Measurements from ENCODE around the gene ANKRD55. TPM values are rescaled to one million over a fixed set of nuclear protein-coding genes. Genes with fewer than 3 reads are reported as not detected.

ANKRD55 gene
- total and polyA plus RNA-seq, 2 donors (not counting 1 experiment from before 2014, with no cell fraction given), result not detected

DNA sequence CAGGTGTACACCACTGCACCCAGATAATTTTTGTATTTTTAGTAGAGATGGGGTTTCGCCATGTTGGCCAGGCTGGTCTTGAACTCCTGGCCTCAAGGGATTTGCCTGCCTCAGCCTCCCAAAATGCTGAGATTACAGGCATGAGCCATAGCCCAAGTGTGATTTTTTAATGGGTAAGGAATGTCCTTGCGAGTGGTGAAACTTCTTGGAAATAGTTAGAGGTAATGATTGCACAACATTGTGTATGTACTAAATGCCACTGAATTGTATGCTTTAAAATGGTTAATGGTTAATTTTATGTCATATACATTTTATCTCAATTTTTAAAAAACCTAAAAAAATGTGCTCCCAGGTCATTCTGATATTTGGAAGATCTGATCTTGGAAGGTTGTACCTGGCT lies 178.5 kb downstream of the ANKRD55 start:
- Histone ChIP-seq H3K27ac (ENCODE audit: insufficient read depth, low read length) (no peak overlapping the region), H4K20me1 (ENCODE audit: control insufficient read depth, extremely low read depth, insufficient read depth, low read length) (no peaks in the 10 kb centered on the region), H3K79me2 (ENCODE audit: control insufficient read depth, insufficient read depth, low read length) (no peaks in the 10 kb centered on the region), H3K27me3 (ENCODE audit: control insufficient read depth, insufficient read depth, low read length) (no peaks in the 10 kb centered on the region), H3K4me2 (ENCODE audit: extremely low read depth, insufficient read depth, low read length) (no peak overlapping the region), H2AFZ (ENCODE audit: low read length) (no peak overlapping the region), H3K4me1 (ENCODE audit: control insufficient read depth, extremely low read depth, insufficient read depth, low read length) (peaks cover 2% of the 10 kb centered on the region), H3K4me3 (replicated peaks in 1 of 4; ENCODE audit: control extremely low read depth in 1 of 4, insufficient read depth in 1 of 4, low read depth in 3 of 4, low read length in 4 of 4) (no peak overlapping the region), H3K36me3 (ENCODE audit: control insufficient read depth, insufficient read depth, low read length) (no peaks in the 10 kb centered on the region), H3K9me3 (ENCODE audit: control insufficient read depth, insufficient read depth, low read depth, low read length) (no peaks in the 10 kb centered on the region), H3K9ac (ENCODE audit: insufficient read depth, low read length) (no peak overlapping the region)
- DNase-seq (ENCODE audit: low read depth in 2 of 2), result peak in 1 of 2 donors; percentile 81
- TF ChIP-seq EZH2 (IDR thresholded peaks at IDR 0.05; ENCODE audit: low read length, missing control alignments), result no peak
- TF ChIP-seq, protein P1, sequence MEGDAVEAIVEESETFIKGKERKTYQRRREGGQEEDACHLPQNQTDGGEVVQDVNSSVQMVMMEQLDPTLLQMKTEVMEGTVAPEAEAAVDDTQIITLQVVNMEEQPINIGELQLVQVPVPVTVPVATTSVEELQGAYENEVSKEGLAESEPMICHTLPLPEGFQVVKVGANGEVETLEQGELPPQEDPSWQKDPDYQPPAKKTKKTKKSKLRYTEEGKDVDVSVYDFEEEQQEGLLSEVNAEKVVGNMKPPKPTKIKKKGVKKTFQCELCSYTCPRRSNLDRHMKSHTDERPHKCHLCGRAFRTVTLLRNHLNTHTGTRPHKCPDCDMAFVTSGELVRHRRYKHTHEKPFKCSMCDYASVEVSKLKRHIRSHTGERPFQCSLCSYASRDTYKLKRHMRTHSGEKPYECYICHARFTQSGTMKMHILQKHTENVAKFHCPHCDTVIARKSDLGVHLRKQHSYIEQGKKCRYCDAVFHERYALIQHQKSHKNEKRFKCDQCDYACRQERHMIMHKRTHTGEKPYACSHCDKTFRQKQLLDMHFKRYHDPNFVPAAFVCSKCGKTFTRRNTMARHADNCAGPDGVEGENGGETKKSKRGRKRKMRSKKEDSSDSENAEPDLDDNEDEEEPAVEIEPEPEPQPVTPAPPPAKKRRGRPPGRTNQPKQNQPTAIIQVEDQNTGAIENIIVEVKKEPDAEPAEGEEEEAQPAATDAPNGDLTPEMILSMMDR (conservative IDR thresholded peaks at IDR 0.05 in 1 of 2, IDR thresholded peaks at IDR 0.05 in 1 of 2; ENCODE audit: low read depth in 1 of 2, low read length in 2 of 2), result no peak

DNA sequence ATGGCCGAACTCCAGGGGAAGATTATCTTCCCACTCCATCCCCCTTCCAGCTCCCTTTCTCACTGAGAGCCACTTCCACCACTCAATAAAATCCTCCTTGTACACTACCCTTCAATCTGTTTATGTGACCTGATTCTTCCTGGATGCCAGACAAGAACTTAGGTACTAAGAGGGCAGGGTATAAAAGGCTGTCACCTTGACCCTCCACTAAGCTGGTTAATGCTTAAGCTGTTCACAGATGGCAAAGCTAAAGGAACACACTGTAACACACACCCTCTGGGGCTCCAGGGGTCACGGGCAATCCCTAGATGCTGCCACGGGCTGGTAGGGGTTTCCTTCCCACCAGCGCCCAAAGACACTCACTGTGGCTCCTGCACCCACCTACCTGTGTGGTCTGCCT lies 179.8 kb downstream of the ANKRD55 start:
- no peak overlapping the region for H3K4me2 ChIP-seq (ENCODE audit: extremely low read depth, insufficient read depth, low read length)
- H3K9ac ChIP-seq (ENCODE audit: insufficient read depth, low read length), result no peak overlapping the region
- DNase-seq (ENCODE audit: low read depth in 2 of 2), result no peak
- H4K20me1 ChIP-seq (ENCODE audit: control insufficient read depth, extremely low read depth, insufficient read depth, low read length), result no peaks in the 10 kb centered on the region
- no peaks in the 10 kb centered on the region for H3K27me3 ChIP-seq (ENCODE audit: control insufficient read depth, insufficient read depth, low read length)
- H3K79me2 ChIP-seq (ENCODE audit: control insufficient read depth, insufficient read depth, low read length), result no peaks in the 10 kb centered on the region
- H3K4me1 ChIP-seq (ENCODE audit: control insufficient read depth, extremely low read depth, insufficient read depth, low read length), result peaks cover 2% of the 10 kb centered on the region
- no peak overlapping the region for H3K27ac ChIP-seq (ENCODE audit: insufficient read depth, low read length)
- no peaks in the 10 kb centered on the region for H3K9me3 ChIP-seq (ENCODE audit: control insufficient read depth, insufficient read depth, low read depth, low read length)
- H3K4me3 ChIP-seq (replicated peaks in 1 of 4; ENCODE audit: control extremely low read depth in 1 of 4, insufficient read depth in 1 of 4, low read depth in 3 of 4, low read length in 4 of 4), result no peak overlapping the region
- no peaks in the 10 kb centered on the region for H3K36me3 ChIP-seq (ENCODE audit: control insufficient read depth, insufficient read depth, low read length)
- no peak for TF ChIP-seq EZH2 (IDR thresholded peaks at IDR 0.05; ENCODE audit: low read length, missing control alignments)
- TF ChIP-seq, protein P1 (conservative IDR thresholded peaks at IDR 0.05 in 1 of 2, IDR thresholded peaks at IDR 0.05 in 1 of 2; ENCODE audit: low read depth in 1 of 2, low read length in 2 of 2), result no peak
- H2AFZ ChIP-seq (ENCODE audit: low read length), result no peak overlapping the region

DNA sequence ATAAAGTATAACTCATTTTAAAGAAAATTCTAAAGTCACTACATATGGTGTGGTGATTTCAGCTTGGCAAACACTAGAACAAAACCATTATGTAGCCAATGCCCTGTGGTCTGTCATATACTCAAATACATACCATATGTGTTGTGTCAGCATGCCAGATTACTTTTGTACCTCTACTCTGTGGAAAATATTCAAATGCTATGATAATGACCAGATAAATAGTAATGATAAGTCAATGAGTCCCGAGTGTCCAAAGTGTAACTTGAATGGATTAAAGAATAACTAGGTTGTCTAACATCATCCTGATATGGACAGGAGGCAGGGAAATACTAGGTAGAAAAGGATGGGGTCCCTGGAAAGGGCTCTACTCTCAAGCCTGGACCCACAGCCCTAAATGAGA lies 180.4 kb downstream of the ANKRD55 start:
- Histone ChIP-seq H3K27me3 (ENCODE audit: control insufficient read depth, insufficient read depth, low read length) (no peaks in the 10 kb centered on the region), H3K36me3 (ENCODE audit: control insufficient read depth, insufficient read depth, low read length) (no peaks in the 10 kb centered on the region), H3K79me2 (ENCODE audit: control insufficient read depth, insufficient read depth, low read length) (no peaks in the 10 kb centered on the region), H3K9me3 (ENCODE audit: control insufficient read depth, insufficient read depth, low read depth, low read length) (no peaks in the 10 kb centered on the region), H3K4me2 (ENCODE audit: extremely low read depth, insufficient read depth, low read length) (no peak overlapping the region), H2AFZ (ENCODE audit: low read length) (no peak overlapping the region), H4K20me1 (ENCODE audit: control insufficient read depth, extremely low read depth, insufficient read depth, low read length) (no peaks in the 10 kb centered on the region), H3K4me1 (ENCODE audit: control insufficient read depth, extremely low read depth, insufficient read depth, low read length) (no peaks in the 10 kb centered on the region), H3K9ac (ENCODE audit: insufficient read depth, low read length) (no peak overlapping the region), H3K4me3 (replicated peaks in 1 of 4; ENCODE audit: control extremely low read depth in 1 of 4, insufficient read depth in 1 of 4, low read depth in 3 of 4, low read length in 4 of 4) (no peak overlapping the region), H3K27ac (ENCODE audit: insufficient read depth, low read length) (no peak overlapping the region)
- DNase-seq (ENCODE audit: low read depth in 2 of 2), result peak in 1 of 2 donors; percentile 30
- TF ChIP-seq, protein P1 (conservative IDR thresholded peaks at IDR 0.05 in 1 of 2, IDR thresholded peaks at IDR 0.05 in 1 of 2; ENCODE audit: low read depth in 1 of 2, low read length in 2 of 2), result no peak
- TF ChIP-seq EZH2 (IDR thresholded peaks at IDR 0.05; ENCODE audit: low read length, missing control alignments), result no peak

Data from fibroblast of lung (primary cell).